ACC112 (cell line): ENCODE data around the gene PICK1.
A peak's percentile ranks its signal among the peaks of the same experiment; 100 is the strongest.

Experiments
- H2AFZ ChIP-seq: fragments of 200-600 bp; sonication (generic); one replicate; pipeline ENCODE4 v1.6.0; 2017; ENCODE audit warnings: antibody characterized with exemption, low read length; ENCODE audit not compliant: unreplicated experiment
- H3K27ac ChIP-seq: fragments of 200-600 bp; sonication (generic); 2 replicates; pipeline ENCODE4 v1.5.1; 2014; ENCODE audit warnings: low read depth, mild to moderate bottlenecking, antibody characterized with exemption, low read length, moderate library complexity
- H3K27me3 ChIP-seq: fragments of 200-600 bp; sonication (generic); 2 replicates; pipeline ENCODE4 v1.6.1; 2014; ENCODE audit warnings: mild to moderate bottlenecking, antibody characterized with exemption, low read length, moderate library complexity, mixed read lengths; ENCODE audit not compliant: insufficient read depth
- H3K36me3 ChIP-seq: fragments of 200-600 bp; sonication (generic); 2 replicates; pipeline ENCODE4 v1.6.1; 2016; ENCODE audit warnings: mild to moderate bottlenecking, antibody characterized with exemption, low read length, moderate library complexity, mixed read lengths; ENCODE audit not compliant: insufficient read depth
- H3K4me1 ChIP-seq: fragments of 200-600 bp; sonication (generic); one replicate; pipeline ENCODE4 v1.6.1; 2016; ENCODE audit warnings: low read length, mixed read lengths; ENCODE audit not compliant: insufficient read depth, unreplicated experiment, control insufficient read depth
- H3K4me3 ChIP-seq: fragments of 200-600 bp; sonication (generic); 2 replicates; pipeline ENCODE4 v1.5.1; 2014; ENCODE audit warnings: mild to moderate bottlenecking, low read depth, low read length
- H3K79me2 ChIP-seq: fragments of 200-600 bp; sonication (generic); one replicate; pipeline ENCODE4 v1.6.0; 2016; ENCODE audit warnings: low read length; ENCODE audit not compliant: control insufficient read depth, unreplicated experiment, insufficient read depth

The PICK1 gene

DNA sequence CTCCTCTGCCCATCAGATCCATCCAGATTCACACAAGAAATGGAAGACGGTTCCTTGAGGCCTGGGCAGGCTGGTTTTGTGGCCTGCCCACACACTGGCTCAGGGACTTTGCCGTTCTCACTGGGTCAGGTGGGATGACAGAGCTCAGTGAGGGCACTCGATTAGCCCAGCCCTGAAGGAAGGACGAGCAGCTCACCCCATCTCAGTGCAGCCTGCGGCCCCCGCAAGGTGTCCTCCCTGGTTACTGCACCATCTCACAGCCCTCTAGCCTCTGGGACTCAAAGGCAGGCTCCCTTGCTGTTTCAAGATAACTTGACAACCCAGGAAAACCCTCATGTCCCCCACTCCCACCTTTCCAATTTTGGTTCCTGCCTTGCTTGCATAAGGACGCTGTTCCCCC lies 22.6 kb downstream of the PICK1 start:
- Histone ChIP-seq H3K79me2 (peaks cover 3% of the 10 kb centered on the region), H2AFZ (no peak overlapping the region), H3K4me3 (no peak overlapping the region), H3K36me3 (no peaks in the 10 kb centered on the region), H3K4me1 (peaks cover 4% of the 10 kb centered on the region), H3K27me3 (no peaks in the 10 kb centered on the region), H3K27ac (no peak overlapping the region)

DNA sequence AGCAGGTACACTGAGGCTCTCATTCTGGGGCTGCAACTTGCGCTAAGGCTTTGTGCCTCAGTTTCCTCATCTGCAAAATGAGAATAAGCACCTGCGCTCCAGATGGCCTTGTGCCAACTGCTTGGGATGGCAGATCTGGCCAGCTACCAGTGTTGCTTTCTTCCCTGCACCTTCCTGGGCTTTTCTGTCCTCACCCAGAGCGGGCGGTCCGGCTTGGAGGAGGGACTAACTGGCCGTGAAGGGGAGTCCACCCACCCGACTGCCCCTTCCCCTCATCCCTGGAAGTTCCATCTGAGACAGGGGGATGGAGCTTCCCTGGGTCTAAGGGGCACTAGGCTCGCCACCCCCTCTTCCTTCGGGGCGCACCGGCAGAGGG lies 23.3 kb downstream of the PICK1 start:
- Histone ChIP-seq H3K36me3 (no peaks in the 10 kb centered on the region), H3K4me3 (peak overlapping the region; percentile 83), H3K79me2 (peaks cover 3% of the 10 kb centered on the region), H2AFZ (no peak overlapping the region), H3K4me1 (peaks cover 4% of the 10 kb centered on the region), H3K27me3 (no peaks in the 10 kb centered on the region), H3K27ac (no peak overlapping the region)

DNA sequence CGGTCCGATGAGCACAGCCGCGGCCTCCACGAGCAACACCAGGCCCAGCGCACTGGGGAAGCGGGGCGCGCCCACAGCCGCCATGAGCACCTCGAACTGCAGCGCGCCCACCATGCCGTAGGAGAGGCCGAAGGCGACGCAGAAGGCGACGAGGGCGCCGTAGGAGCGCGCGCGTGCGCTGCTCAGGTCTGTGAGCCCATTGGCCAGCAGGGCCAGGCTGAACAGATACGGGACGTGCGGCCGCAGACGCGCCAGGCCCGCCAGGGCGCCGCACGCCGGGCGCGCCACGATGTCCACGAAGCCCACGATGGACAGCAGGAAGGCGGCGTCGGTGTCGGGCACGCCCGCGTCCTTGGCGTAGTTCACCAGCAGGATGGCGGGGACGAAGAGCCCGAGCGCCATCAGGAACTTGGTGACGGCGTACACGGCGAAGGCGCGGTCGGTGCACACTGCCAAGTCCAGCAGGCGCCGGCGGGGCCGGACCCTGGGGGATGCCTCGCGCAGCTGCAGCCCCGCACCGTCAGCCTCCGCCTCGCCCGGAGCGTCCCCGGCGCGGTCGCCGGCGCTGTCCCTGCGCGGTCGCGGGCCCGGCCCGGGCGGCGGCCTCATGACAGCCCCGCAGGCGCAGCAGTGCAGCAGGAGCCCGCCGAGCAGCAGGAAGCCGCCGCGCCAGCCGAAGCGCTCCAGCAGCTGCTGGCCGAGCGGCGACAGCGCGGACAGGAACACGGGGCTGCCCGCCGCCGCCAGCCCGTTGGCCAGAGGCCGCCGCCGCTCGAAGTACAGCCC lies 23.8 kb downstream of the PICK1 start:
- H3K4me1 ChIP-seq = peaks cover 4% of the 10 kb centered on the region
- H2AFZ ChIP-seq = no peak overlapping the region
- H3K27me3 ChIP-seq = no peaks in the 10 kb centered on the region
- H3K27ac ChIP-seq = no peak overlapping the region
- no peaks in the 10 kb centered on the region for H3K36me3 ChIP-seq
- H3K79me2 ChIP-seq = peaks cover 3% of the 10 kb centered on the region
- H3K4me3 ChIP-seq = peak overlapping the region; percentile 83

DNA sequence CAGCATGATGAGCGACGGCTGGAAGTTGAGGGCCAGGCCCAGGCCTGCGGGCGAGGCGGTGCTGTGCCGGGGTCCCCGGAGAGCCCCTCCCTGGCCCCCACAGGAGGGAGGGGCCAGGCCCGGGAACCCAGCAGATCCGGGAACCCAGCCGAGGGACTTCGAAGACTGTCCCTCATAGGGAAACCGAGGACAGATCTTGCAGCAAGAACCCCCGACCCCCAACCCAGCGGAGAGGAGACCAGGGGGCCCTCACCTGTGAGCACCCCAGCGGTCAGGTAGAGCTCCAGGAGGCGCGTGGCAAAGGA lies 24.4 kb downstream of the PICK1 start:
- H3K4me3 ChIP-seq = peak overlapping the region; percentile 83
- no peaks in the 10 kb centered on the region for H3K36me3 ChIP-seq
- H3K4me1 ChIP-seq = peaks cover 4% of the 10 kb centered on the region
- H3K27me3 ChIP-seq = no peaks in the 10 kb centered on the region
- peaks cover 3% of the 10 kb centered on the region for H3K79me2 ChIP-seq
- H3K27ac ChIP-seq = no peak overlapping the region
- no peak overlapping the region for H2AFZ ChIP-seq

DNA sequence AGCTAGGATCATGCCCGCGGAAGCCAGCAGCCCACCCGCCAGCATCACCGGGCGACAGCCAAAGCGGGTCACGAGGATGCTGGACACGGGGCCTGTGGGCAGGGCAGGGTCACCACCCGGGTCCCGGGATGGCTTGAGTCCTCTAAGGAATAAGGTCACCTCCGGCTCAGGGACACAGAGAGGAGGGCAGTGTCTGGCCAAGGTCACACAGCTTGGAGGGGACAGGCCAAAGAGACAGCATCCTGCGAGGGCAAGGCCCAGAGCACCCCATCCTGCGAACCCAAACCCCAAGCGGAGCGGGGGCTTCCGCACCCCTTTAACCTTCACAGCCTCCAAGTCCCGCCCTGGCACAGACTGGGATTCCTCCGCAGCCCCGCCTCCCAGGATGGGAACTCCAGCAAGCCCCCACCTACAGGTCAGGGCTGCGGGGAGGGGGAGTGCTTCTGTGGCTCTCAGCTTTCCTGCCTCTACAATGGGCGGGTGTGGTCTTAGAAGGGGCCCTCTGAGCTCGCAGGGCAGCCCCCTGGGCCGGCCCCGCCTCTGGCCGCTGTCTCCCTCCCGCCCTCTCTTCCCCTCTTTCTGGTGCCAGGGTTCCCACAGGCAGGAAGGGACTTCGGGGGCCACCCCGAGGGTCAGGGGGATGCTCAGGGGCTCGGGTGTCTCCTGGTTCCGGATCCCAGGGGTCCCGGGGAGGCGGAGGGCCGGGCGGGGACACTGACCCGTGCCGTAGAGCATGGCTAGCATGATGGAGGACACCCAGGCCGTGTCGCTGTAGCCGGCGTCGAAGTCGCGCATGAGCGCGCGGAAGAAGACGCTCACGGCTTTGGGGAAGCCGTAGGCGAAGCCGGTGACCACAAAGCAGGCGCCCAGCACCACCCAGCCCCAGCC lies 25.0 kb downstream of the PICK1 start:
- H2AFZ ChIP-seq = no peak overlapping the region
- H3K27me3 ChIP-seq = no peaks in the 10 kb centered on the region
- H3K4me3 ChIP-seq = peak overlapping the region; percentile 83
- H3K36me3 ChIP-seq = no peaks in the 10 kb centered on the region
- H3K79me2 ChIP-seq = peaks cover 3% of the 10 kb centered on the region
- H3K4me1 ChIP-seq = peaks cover 4% of the 10 kb centered on the region
- H3K27ac ChIP-seq = no peak overlapping the region

DNA sequence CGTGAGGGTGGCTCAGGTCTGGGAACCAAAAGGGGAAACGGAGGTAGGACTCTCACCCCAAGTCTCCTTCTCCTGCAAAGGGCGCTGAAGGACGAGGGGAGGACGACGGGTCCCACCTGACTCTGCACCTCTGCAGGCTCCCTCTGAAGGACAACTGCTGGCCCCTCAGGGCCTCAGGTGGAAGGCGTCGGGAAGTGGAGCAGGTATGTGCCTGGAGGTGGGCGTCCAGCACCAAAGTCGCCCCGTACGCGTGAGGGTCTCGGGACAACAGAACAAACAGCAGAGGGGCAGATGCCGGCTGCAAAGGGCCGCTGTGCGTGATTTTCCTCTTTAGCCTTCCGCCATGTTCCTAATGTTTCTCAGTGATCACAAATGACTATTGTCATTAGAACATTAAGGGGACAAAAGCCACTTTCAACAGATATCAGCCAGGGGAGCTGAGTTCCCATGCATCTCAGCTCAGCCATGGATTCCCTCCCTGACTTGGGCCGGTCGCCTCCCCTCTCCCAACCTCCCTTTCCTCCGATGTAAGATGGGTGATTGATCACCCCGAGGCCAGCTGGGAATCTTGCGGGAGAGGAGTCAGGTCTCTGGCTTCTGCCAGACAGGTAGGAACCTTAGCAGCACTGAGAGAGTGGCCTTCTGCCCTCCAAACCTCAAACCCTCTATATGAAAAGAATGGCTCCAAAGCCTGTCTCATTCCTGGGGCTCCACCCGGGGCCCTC lies 25.9 kb downstream of the PICK1 start:
- Histone ChIP-seq H3K27ac (no peak overlapping the region), H3K4me3 (no peak overlapping the region), H3K27me3 (no peaks in the 10 kb centered on the region), H2AFZ (no peak overlapping the region), H3K79me2 (peaks cover 3% of the 10 kb centered on the region), H3K4me1 (peaks cover 6% of the 10 kb centered on the region), H3K36me3 (no peaks in the 10 kb centered on the region)

DNA sequence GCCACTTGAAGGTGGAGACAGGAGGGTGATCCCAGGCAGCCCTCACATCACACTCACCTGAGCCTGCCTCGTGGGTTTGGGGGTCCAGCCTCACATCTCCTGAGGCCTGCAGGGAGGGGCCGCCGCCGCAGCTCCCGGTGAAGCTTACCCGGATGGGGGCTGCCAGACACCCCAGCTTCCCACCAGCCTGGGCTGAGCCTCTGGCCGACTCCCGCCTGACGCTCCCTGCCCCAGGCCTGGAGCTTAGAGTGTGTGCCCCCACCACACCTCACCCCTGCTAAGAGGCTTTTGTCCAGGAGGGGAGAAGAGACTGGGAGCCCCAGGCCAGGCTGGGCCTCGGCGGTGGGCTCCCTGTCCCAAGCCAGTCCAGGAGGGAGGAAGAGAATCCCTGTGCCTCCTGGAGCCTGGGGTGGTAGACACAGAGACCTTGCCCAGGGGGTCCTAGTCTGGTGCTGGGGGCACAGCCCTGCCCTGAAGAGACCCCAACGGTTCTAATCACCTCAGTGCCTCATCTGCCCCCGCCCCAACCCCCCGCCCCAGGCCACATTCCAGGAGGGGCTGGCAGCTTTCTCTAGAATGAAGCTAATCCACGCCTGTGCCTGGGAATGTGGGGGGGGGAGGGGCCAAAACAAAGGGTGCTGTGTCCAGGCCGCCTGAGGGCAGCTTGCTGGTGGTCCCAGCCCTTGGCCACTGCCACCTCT lies 26.9 kb downstream of the PICK1 start, which contains the start of gene SLC16A8:
TSS of gene SLC16A8 (minus strand) at position 254 of the 701 bp plus-strand sequence. CDS start 1,311 bp downstream, outside the sequence.
- H3K4me3 ChIP-seq = no peak within 1 kb of the TSS
- H3K27ac ChIP-seq = no peak within 1 kb of the TSS
- peaks cover 3% of the 10 kb centered on the region for H3K79me2 ChIP-seq
- H2AFZ ChIP-seq = no peak within 1 kb of the TSS
- H3K27me3 ChIP-seq = no peaks in the 10 kb centered on the region
- peaks cover 8% of the 10 kb centered on the region for H3K4me1 ChIP-seq
- no peaks in the 10 kb centered on the region for H3K36me3 ChIP-seq

DNA sequence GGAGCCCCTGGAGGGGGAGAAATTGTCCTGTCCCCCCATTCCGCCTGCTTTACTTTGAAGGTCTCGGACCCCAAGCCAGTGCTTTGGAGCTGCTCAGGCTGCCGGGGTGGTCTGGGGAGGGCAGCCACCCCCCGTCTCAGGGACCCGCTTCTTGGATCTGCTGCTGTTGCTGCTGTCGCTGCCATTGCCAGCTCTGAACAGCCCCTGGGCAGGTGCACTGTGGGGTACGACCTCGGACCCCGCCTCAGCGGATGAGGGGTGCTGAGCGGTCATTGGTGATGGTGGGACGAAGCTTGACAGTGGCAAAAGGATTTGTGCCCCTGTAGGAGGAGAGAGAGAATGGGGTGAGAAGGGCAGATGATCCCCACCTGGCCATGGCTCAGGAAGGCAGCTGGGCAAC lies 27.9 kb downstream of the PICK1 start:
- Histone ChIP-seq H3K4me1 (peaks cover 8% of the 10 kb centered on the region), H3K27ac (no peak overlapping the region), H3K27me3 (no peaks in the 10 kb centered on the region)

DNA sequence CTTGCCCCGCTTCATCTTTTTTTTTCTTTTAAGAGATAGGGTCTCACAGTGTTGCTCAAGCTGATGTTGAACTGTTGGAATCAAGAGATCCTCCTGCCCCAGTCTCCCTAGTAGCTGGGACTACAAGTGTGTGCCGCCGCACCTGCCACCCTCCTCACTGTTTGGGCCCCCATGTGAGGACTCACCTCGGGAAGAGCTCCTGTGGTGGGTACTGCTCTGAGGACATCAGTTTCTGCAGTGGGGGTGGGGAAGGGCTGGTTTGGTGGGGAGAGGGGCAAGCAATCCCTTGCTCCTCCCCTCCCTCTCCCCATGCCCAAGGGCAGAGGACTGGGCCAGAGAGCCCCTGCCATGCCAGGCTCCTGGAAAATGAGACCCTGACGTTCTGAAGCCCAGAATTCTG lies 28.3 kb downstream of the PICK1 start:
- H3K4me1 ChIP-seq = peaks cover 8% of the 10 kb centered on the region
- no peaks in the 10 kb centered on the region for H3K36me3 ChIP-seq
- H3K27me3 ChIP-seq = no peaks in the 10 kb centered on the region
- no peak overlapping the region for H3K27ac ChIP-seq
- no peak overlapping the region for H3K4me3 ChIP-seq
- no peak overlapping the region for H2AFZ ChIP-seq
- peaks cover 3% of the 10 kb centered on the region for H3K79me2 ChIP-seq

More for the DNA sequence above, 27.9 kb downstream of the PICK1 start:
- Histone ChIP-seq H3K36me3 (no peaks in the 10 kb centered on the region), H3K79me2 (peaks cover 3% of the 10 kb centered on the region), H3K4me3 (no peak overlapping the region), H2AFZ (no peak overlapping the region)
